Activated gamma-delta T cell (primary cell): ENCODE data around the gene SEZ6L.

Experiments used
- DNase-seq: peaks from one replicate; lab custom pipeline; 2025; lab: John Stamatoyannopoulos, UW

Gene SEZ6L

GRCh38 chr22:26428515-26429457, 259.5 kb downstream of the SEZ6L start, which contains the start of gene ASPHD2:
TSS of gene ASPHD2 (plus strand) at chr22:26429260. CDS start at chr22:26433616, 4,356 bp downstream.
- DNase-seq = peak; percentile 79

- no peak for DNase-seq
Observed at GRCh38 chr22:26429458-26430286, 260.4 kb downstream of the SEZ6L start.

- no peak for DNase-seq
Observed at GRCh38 chr22:26430600-26430999, 261.3 kb downstream of the SEZ6L start.

GRCh38 chr22:26431261-26431995, 262.2 kb downstream of the SEZ6L start:
- no peak for DNase-seq

GRCh38 chr22:26432619-26433311, 263.5 kb downstream of the SEZ6L start:
- DNase-seq = no peak
